ENCODE measurements around the gene PROM1.

The PROM1 gene

GRCh38 chr4:16062601-16063000 lies 21.2 kb downstream of the PROM1 start:
- FAIRE-seq, result no peak

- no peak for FAIRE-seq
Observed at GRCh38 chr4:16056681-16057385, 27.0 kb downstream of the PROM1 start.

GRCh38 chr4:16055873-16056272 lies 27.9 kb downstream of the PROM1 start:
- no peak for FAIRE-seq

GRCh38 chr4:16055471-16055870 lies 28.4 kb downstream of the PROM1 start:
- FAIRE-seq, result no peak

GRCh38 chr4:16052939-16053338 lies 30.9 kb downstream of the PROM1 start:
- FAIRE-seq, result no peak

GRCh38 chr4:16051980-16052379 lies 31.8 kb downstream of the PROM1 start:
- no peak for FAIRE-seq

- no peak for FAIRE-seq
Observed at GRCh38 chr4:16051132-16051531, 32.7 kb downstream of the PROM1 start.

- FAIRE-seq, result no peak
Observed at GRCh38 chr4:16050669-16051068, 33.2 kb downstream of the PROM1 start.

- no peak for FAIRE-seq
Observed at GRCh38 chr4:16048619-16049419, 35.0 kb downstream of the PROM1 start.

GRCh38 chr4:16045687-16046086 lies 38.1 kb downstream of the PROM1 start:
- no peak for FAIRE-seq

- FAIRE-seq, result no peak
Observed at GRCh38 chr4:16043642-16044498, 40.0 kb downstream of the PROM1 start.

- no peak for FAIRE-seq
Observed at GRCh38 chr4:16039139-16039538, 44.7 kb downstream of the PROM1 start.

- FAIRE-seq, result no peak
Observed at GRCh38 chr4:16037901-16038300, 45.9 kb downstream of the PROM1 start.

GRCh38 chr4:16035843-16036242 lies 48.0 kb downstream of the PROM1 start:
- no peak for FAIRE-seq

GRCh38 chr4:16034010-16034748 lies 49.6 kb downstream of the PROM1 start:
- no peak for FAIRE-seq

GRCh38 chr4:16032396-16032770 lies 51.4 kb downstream of the PROM1 start:
- no peak for FAIRE-seq

GRCh38 chr4:16031546-16032395 lies 52.1 kb downstream of the PROM1 start:
- no peak for FAIRE-seq

- no peak for FAIRE-seq
Observed at GRCh38 chr4:16029886-16030285, 53.9 kb downstream of the PROM1 start.

- FAIRE-seq, result no peak
Observed at GRCh38 chr4:16029262-16029661, 54.6 kb downstream of the PROM1 start.

- FAIRE-seq, result no peak
Observed at GRCh38 chr4:16027626-16028025, 56.2 kb downstream of the PROM1 start.

GRCh38 chr4:16027114-16027513 lies 56.7 kb downstream of the PROM1 start:
- no peak for FAIRE-seq

Data from TTC549 (cell line).